NT2/D1 (cell line): ENCODE data around the gene EFHC1.
A peak's percentile ranks its signal among the peaks of the same experiment; 100 is the strongest.

Experiments used
- DNase-seq: peaks from one replicate; pipeline ENCODE4 v3.0.0-alpha.2; 2011; ENCODE audit warnings: low read depth, low spot score
- H3K27me3 ChIP-seq: 2 replicates; pipeline ENCODE4 v1.6.0; 2011; ENCODE audit warnings: mild to moderate bottlenecking; ENCODE audit not compliant: insufficient read length, insufficient read depth
- H3K36me3 ChIP-seq: 2 replicates; pipeline ENCODE4 v1.6.1; 2011; ENCODE audit warnings: mild to moderate bottlenecking, low read length, mixed read lengths; ENCODE audit not compliant: insufficient read depth, insufficient read length
- H3K4me1 ChIP-seq: 2 replicates; pipeline ENCODE4 v1.5.1; 2011; ENCODE audit not compliant: insufficient read depth, insufficient read length
- H3K4me3 ChIP-seq: 2 replicates; pipeline ENCODE4 v1.5.1; 2011; ENCODE audit warnings: low read depth; ENCODE audit not compliant: insufficient read length
- H3K9ac ChIP-seq: 2 replicates; pipeline ENCODE4 v1.6.0; 2011; ENCODE audit warnings: low read depth; ENCODE audit not compliant: insufficient read length
- H3K9me3 ChIP-seq: 2 replicates; pipeline ENCODE4 v1.5.1; 2011; ENCODE audit warnings: mild to moderate bottlenecking, low read length; ENCODE audit not compliant: insufficient read depth
- SUZ12 ChIP-seq: IDR thresholded peaks from 2 replicates; pipeline ENCODE4 v1.6.1; 2011; ENCODE audit not compliant: insufficient read length, insufficient read depth; ENCODE audit errors: extremely low read depth
- YY1 ChIP-seq: IDR thresholded peaks from 2 replicates; pipeline ENCODE4 v1.6.1; 2011; ENCODE audit not compliant: insufficient read length, insufficient read depth
- ZNF274 ChIP-seq: IDR thresholded peaks from 2 replicates; pipeline ENCODE4 v1.6.1; 2011; ENCODE audit warnings: mild to moderate bottlenecking, low read depth, low read length

Gene EFHC1

DNA sequence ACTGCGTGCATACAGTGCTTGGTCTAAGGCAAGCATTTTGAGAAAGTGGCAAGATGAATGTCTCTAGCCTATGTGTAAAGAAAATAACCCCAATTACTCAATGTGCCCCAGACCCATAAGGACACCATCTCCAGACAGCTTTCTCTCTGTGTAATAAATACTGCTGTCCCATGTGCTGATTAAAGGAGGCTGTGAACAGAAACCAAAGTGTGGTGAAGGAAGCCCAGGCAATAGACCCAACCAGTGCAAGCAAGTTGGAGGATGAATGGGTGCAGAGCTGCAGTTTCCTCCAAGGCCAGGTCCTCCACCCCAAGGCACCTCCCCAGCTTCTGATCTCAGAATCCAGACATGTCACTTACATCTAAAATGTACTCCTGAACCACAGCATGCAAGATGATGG lies 96.1 kb downstream of the EFHC1 start:
- H3K4me1 ChIP-seq, result peaks cover 10% of the 10 kb centered on the region
- no peak for TF ChIP-seq SUZ12
- TF ChIP-seq YY1, result no peak
- no peak for TF ChIP-seq ZNF274
- no peak overlapping the region for H3K9ac ChIP-seq
- H3K36me3 ChIP-seq, result peaks cover 57% of the 10 kb centered on the region
- DNase-seq, result no peak
- no peaks in the 10 kb centered on the region for H3K27me3 ChIP-seq
- H3K4me3 ChIP-seq, result no peak overlapping the region
- no peaks in the 10 kb centered on the region for H3K9me3 ChIP-seq

DNA sequence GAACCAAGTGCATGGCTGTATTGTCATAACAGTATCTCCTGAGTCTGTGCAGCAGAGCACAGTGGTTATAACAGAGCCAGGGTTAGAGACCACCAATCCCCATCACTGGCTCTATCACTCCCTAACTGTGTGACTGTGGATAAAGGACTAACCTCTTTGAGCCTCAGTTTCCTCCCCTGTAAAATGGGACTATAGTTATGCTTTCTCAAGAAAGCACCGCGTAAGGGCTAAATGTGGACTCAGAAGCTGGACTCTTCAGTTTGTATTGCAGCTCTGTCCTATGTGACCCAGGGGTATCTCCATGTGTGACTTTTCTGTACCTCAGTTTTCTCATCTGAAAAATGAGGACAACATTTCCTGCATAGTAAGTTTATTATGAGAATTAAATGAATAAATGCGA lies 96.8 kb downstream of the EFHC1 start:
- peaks cover 52% of the 10 kb centered on the region for H3K36me3 ChIP-seq
- H3K9ac ChIP-seq, result no peak overlapping the region
- H3K4me3 ChIP-seq, result no peak overlapping the region
- no peak for DNase-seq
- peaks cover 10% of the 10 kb centered on the region for H3K4me1 ChIP-seq
- no peaks in the 10 kb centered on the region for H3K27me3 ChIP-seq
- no peaks in the 10 kb centered on the region for H3K9me3 ChIP-seq
- TF ChIP-seq YY1, result no peak
- no peak for TF ChIP-seq SUZ12
- TF ChIP-seq ZNF274, result no peak

DNA sequence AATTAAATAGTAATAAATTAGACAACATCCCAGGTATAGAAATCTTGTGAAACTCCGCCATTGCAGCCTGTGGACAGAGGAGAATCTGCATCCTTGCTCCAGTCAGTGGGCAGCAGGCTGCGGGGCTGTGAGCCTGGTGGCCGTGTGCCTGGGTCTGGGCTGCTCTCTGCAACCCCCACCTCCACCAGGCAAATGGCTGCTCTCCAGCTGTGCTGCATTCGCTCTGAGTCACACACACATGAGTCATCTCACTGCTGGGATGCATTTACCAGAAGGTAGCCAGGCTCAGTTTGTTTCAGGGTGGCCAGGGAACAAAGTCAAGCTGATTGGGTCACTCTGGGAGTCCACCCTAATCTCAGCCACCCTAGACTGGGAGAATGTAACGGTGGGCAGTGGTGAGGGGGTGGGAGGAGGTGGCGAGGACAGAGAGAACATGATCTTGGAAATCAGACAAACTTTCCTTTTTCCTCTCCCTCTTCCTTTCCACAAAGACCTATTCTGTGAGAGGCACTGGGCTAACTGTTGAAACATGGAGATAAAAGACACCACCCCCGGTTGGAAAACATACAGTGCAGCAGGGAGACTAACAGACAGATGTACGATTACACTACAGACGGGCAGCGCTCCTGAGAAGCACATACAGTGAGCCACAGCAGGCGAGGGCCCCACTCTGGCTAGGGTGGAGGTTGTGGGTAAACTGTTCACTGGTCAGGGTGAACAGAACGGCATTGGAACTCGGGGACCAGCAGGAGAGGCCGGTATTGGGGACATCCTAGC lies 97.5 kb downstream of the EFHC1 start:
- Histone ChIP-seq H3K36me3 (peaks cover 52% of the 10 kb centered on the region), H3K9me3 (no peaks in the 10 kb centered on the region), H3K4me3 (no peak overlapping the region), H3K4me1 (peaks cover 10% of the 10 kb centered on the region), H3K27me3 (no peaks in the 10 kb centered on the region), H3K9ac (peak overlapping the region; percentile 72)
- peak; percentile 76 for DNase-seq
- TF ChIP-seq SUZ12, result no peak
- TF ChIP-seq ZNF274, result no peak
- peak; percentile 52 for TF ChIP-seq YY1

DNA sequence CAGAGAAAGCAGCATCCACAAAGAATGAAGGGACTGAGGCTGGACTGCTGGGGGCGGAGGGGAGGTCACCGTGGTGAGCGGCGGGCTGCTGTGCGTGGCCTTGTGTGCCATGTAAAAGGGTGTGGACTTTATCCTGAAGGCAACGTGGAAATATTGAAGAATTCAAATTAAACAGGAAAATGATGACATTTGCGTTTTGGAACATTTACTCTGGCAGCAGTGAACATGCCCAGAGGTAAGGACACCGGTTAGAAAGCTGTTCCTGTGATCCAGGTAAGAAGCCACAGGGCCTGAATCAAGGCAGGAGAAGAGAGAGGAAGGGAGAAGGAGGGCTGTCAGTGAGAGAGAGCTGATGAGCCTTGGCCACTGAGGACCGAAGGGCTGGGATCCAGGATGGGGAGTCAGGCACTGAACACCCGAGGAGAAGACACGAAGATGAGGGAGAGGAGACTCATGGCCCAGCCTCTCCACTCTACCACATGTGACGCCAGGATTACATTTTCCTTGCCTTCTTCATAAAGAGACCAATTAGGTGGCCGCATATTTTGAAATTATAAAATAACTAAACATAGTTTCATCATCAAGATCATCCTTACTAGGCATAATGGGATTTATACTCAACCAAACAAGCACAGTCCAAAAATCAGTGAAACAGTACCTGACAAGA lies 98.3 kb downstream of the EFHC1 start:
- Histone ChIP-seq H3K4me1 (peaks cover 10% of the 10 kb centered on the region), H3K9ac (peak overlapping the region; percentile 72)
- TF ChIP-seq ZNF274 (no peak), YY1 (no peak), SUZ12 (no peak)

DNA sequence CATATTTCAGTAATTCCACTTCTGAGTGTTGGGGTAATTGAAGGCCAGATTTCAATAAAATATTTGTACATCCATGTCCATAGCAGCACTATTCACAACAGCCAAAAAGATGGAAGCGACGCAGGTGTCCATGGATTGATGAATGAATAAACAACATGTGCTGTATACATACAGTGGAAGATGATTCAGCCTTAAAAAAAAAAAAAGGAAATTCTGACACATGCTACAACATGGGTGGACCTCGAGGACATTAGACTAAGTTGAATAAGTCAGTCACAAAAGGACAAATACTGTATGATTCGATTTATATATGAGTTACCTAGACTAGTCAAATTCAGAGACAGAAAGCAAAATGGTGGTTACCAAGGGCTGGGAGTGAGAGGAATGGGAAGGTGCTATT lies 99.5 kb downstream of the EFHC1 start:
- H3K27me3 ChIP-seq, result no peaks in the 10 kb centered on the region
- H3K36me3 ChIP-seq, result peaks cover 41% of the 10 kb centered on the region
- peaks cover 10% of the 10 kb centered on the region for H3K4me1 ChIP-seq
- no peaks in the 10 kb centered on the region for H3K9me3 ChIP-seq
- TF ChIP-seq ZNF274 (no peak), SUZ12 (no peak), YY1 (no peak)
- no peak overlapping the region for H3K4me3 ChIP-seq
- DNase-seq, result no peak
- H3K9ac ChIP-seq, result no peak overlapping the region

More for the DNA sequence above, 98.3 kb downstream of the EFHC1 start:
- Histone ChIP-seq H3K36me3 (peaks cover 49% of the 10 kb centered on the region), H3K27me3 (no peaks in the 10 kb centered on the region), H3K9me3 (no peaks in the 10 kb centered on the region), H3K4me3 (no peak overlapping the region)
- DNase-seq, result no peak

DNA sequence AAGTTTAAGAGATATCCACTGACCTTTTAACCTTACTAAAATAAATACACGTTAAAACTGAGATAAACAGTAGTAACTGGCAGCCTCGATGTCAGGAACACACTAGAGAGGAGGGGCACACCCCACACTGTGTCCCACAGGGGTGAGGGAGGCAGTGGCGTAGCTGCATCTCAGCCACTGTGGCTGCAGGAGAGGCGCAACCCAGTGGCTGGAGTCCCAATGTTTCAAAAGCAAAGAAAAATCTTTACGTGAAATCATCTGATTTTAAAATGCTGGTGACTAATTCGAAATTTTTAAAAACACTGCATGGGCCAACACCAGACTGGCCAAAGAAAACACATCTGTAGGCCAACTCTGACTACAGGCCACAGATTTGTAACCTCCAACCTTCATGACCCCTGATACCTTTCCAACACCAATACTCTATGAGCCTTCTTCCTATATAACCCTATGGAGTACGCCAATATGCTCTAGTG lies 102.0 kb downstream of the EFHC1 start:
- no peak overlapping the region for H3K4me3 ChIP-seq
- peaks cover 15% of the 10 kb centered on the region for H3K36me3 ChIP-seq

DNA sequence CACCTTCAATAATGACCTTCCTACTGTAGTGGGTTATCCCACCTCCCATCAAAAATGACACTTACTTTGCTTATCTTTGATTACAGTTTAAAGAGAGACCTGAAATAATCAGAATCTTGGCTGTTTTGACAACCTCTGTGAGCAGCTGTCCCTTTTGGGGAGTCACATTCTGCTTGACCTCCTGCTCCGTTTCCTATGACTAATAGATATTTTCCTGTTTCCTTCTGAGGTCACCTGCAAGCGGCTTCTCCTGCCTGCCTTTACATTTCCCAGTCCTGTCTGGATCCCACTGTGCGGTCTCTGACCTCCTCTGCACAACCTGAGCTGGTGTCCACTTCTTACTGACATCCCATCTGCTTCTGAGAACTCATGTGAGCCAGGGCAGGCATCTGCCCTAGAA lies 102.5 kb downstream of the EFHC1 start:
- no peak overlapping the region for H3K9ac ChIP-seq
- H3K27me3 ChIP-seq, result no peaks in the 10 kb centered on the region
- no peak overlapping the region for H3K4me3 ChIP-seq
- no peak for TF ChIP-seq YY1
- TF ChIP-seq ZNF274, result no peak
- TF ChIP-seq SUZ12, result no peak
- peaks cover 5% of the 10 kb centered on the region for H3K4me1 ChIP-seq
- no peak for DNase-seq
- no peaks in the 10 kb centered on the region for H3K9me3 ChIP-seq
- peaks cover 16% of the 10 kb centered on the region for H3K36me3 ChIP-seq

More for the DNA sequence above, 102.0 kb downstream of the EFHC1 start:
- Histone ChIP-seq H3K9ac (no peak overlapping the region), H3K4me1 (peaks cover 5% of the 10 kb centered on the region), H3K27me3 (no peaks in the 10 kb centered on the region), H3K9me3 (no peaks in the 10 kb centered on the region)
- TF ChIP-seq YY1 (no peak), ZNF274 (no peak), SUZ12 (no peak)
- DNase-seq, result no peak
